ENCODE data around the gene CCR6. TPM values are rescaled to one million over a fixed set of nuclear protein-coding genes. Genes with fewer than 3 reads are reported as not detected.

Gene CCR6
- total and polyA plus RNA-seq, 2 of the 8 experiments (the other 6 are each of a cell fraction or from before 2014, with no cell fraction given) = 0.06 TPM; not detected in 1

- no peak overlapping the region for H3K4me2 ChIP-seq (ENCODE audit: insufficient read depth in 1 of 2, low read depth in 2 of 2, low read length in 2 of 2)
- H3K9me3 ChIP-seq (ENCODE audit: insufficient read depth in 2 of 2, low read depth in 1 of 2, low read length in 1 of 2) = no peaks in the 10 kb centered on the region
- no peak overlapping the region for H3K56ac ChIP-seq (replicated peaks; ENCODE audit: insufficient read length, low read depth, low read length)
- H2BK15ac ChIP-seq (ENCODE audit: low read length) = no peak overlapping the region
- CTCF ChIA-PET (ENCODE audit: partially characterized antibody) = interaction anchor here (0.9 kb wide), 1 partner anchor 196 kb away, joined by 3 read pairs; no protein-coding TSS in a partner anchor
- POLR2A ChIA-PET (ENCODE audit: partially characterized antibody) = no interaction called here
- no peak overlapping the region for H3K4ac ChIP-seq (replicated peaks; ENCODE audit: insufficient read length, low read depth, low read length)
- H4K91ac ChIP-seq (replicated peaks; ENCODE audit: insufficient read length, low read length) = no peak overlapping the region
- no peaks in the 10 kb centered on the region for H3K79me1 ChIP-seq (ENCODE audit: low read depth, low read length)
- no peak overlapping the region for H3K9ac ChIP-seq (replicated peaks in 1 of 4; ENCODE audit: extremely low read depth in 1 of 4, low read depth in 3 of 4, low read length in 3 of 4)
- no peak overlapping the region for H4K5ac ChIP-seq (ENCODE audit: insufficient read length, low read depth, low read length)
- H2AK5ac ChIP-seq (ENCODE audit: low read depth, low read length) = no peak overlapping the region
- H2BK5ac ChIP-seq (ENCODE audit: low read depth, low read length) = no peak overlapping the region
- H4K8ac ChIP-seq (ENCODE audit: extremely low read depth, insufficient read depth, low read length) = no peak overlapping the region
- H3K27ac ChIP-seq (ENCODE audit: low read depth, low read length) = no peak overlapping the region
- no peak overlapping the region for H2BK20ac ChIP-seq (ENCODE audit: low read length)
- H2BK120ac ChIP-seq (replicated peaks; ENCODE audit: low read depth, low read length) = no peak overlapping the region
- no peak overlapping the region for H3K18ac ChIP-seq (ENCODE audit: extremely low read depth, low read length)
- no peak for FAIRE-seq
- no peak overlapping the region for H2AFZ ChIP-seq (ENCODE audit: low read length)
- no peak for DNase-seq (ENCODE audit: low read depth in 1 of 2, low spot score in 2 of 2)
- no peak overlapping the region for H3K23ac ChIP-seq (ENCODE audit: insufficient read length)
- no peaks in the 10 kb centered on the region for H3K27me3 ChIP-seq (replicated peaks in 1 of 4; ENCODE audit: control insufficient read depth in 3 of 4, extremely low read depth in 1 of 4, insufficient read depth in 3 of 4, low read length in 3 of 4)
- H3K14ac ChIP-seq (ENCODE audit: insufficient read length) = no peak overlapping the region
- no peaks in the 10 kb centered on the region for H3K36me3 ChIP-seq (ENCODE audit: control insufficient read depth in 2 of 4, insufficient read depth in 4 of 4, low read length in 3 of 4)
- no peaks in the 10 kb centered on the region for H3K79me2 ChIP-seq (ENCODE audit: control insufficient read depth in 1 of 2, insufficient read depth in 2 of 2, low read length in 2 of 2)
- WGBS, 2 experiments (ENCODE audit: extremely low coverage in 1 of 2, insufficient coverage in 1 of 2, insufficient read length in 1 of 2, insufficient replicate concordance in 2 of 2, low coverage in 1 of 2, low lambda C conversion rate in 2 of 2, missing lambda C conversion rate in 1 of 2) = 90% methylated on average over 7 of the region's 7 CpGs; no CpG with 5 or more reads in 1 of the 2 experiments
- H3K4me3 ChIP-seq (ENCODE audit: extremely low read depth in 1 of 4, insufficient read depth in 2 of 4, low read depth in 3 of 4, low read length in 4 of 4) = no peak overlapping the region
- no peaks in the 10 kb centered on the region for H3K23me2 ChIP-seq (ENCODE audit: low read depth, low read length)
- peaks cover 0 to 7% (median 2%) of the 10 kb centered on the region in 4 experiments; a peak in 3 of 7 replicates for H3K4me1 ChIP-seq (replicated peaks in 1 of 4; ENCODE audit: control insufficient read depth in 3 of 4, insufficient read depth in 4 of 4, low read length in 3 of 4)
- no peak overlapping the region for H2BK12ac ChIP-seq (ENCODE audit: low read depth, low read length)
- no peaks in the 10 kb centered on the region for H4K20me1 ChIP-seq (replicated peaks in 1 of 2; ENCODE audit: control insufficient read depth in 1 of 2, insufficient read depth in 2 of 2, low read length in 2 of 2)
Observed at GRCh38 chr6:167096991-167097390, 25.9 kb upstream of the CCR6 start.

Data from H1 (cell line).